Measurements from ENCODE around the gene SEC23B. TPM values are rescaled to one million over a fixed set of nuclear protein-coding genes. Genes with fewer than 3 reads are reported as not detected.

Gene SEC23B
- total and polyA plus RNA-seq, 2 experiments from 2014 or later = 27.2 to 66.6 TPM

DNA sequence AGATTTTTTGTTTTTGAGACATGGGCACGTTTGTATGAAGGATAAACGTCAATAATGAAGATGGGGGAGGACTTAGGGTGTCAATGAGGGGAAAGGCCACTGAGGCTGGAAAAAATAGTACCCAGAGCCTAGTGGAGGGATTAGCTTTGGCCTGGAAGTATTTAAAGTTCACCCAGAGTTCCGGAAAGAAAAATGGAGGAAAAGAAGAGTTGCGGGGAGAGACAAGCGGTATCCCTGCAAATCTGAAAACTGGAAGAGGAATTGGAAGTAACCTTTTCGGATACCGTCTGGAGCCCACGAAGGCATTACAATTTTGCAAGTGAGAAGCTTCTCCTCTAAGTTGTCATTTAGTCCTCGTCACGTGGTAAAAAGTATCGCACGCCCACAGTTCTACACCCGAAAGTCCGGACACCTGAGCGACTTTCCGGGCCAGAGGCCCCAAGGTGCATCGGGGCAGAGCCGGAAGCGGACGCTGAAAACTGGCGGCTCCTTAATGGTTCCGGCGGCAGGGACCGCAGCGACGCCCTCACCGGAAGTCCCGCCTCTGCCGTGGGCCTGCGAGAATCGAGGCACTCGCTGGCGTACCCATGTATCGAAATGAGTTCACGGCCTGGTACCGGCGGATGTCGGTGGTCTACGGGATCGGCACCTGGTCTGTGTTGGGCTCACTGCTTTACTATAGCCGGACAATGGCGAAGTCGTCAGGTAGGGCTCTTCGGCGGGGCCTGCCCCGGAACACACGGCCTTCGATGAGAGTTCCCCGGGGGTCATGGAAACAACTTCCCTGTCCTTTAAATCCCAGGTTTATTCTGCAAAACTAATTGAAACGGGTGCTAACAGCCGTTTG, 59.4 kb downstream of the SEC23B start, which contains the start of gene SMIM26:
Gene SMIM26 (plus strand): TSS at position 541 of the 847 bp plus-strand sequence. CDS start 47 bp downstream, at position 588.
- Histone ChIP-seq H3K36me3 (ENCODE audit: insufficient read depth) (peaks cover 6% of the 10 kb centered on the region; the same call in 1 of the 2 replicates), H3K4me3 (peak within 1 kb of the TSS; percentile 77), H3F3A (replicated peaks; ENCODE audit: low read depth) (0 out of 2 replicates have a peak, but pooled peaks cover 4% of the 10 kb centered on the region), H4K20me1 (replicated peaks; ENCODE audit: insufficient read depth) (no peaks in the 10 kb centered on the region), H3K4me1 (ENCODE audit: insufficient read depth) (peaks cover 5% of the 10 kb centered on the region), H3K4me2 (peak within 1 kb of the TSS; percentile 87), H3K27ac (ENCODE audit: low read depth) (peak within 1 kb of the TSS; percentile 90), H3K9me2 (ENCODE audit: insufficient read depth) (no peaks in the 10 kb centered on the region), H3K27me3 (ENCODE audit: insufficient read depth) (no peaks in the 10 kb centered on the region), H3K79me2 (replicated peaks; ENCODE audit: insufficient read depth) (peaks cover 15% of the 10 kb centered on the region), H2AFZ (peak within 1 kb of the TSS; percentile 79)
- H3K4me1 Mint-ChIP-seq = no peaks in the 10 kb centered on the region
- no peaks in the 10 kb centered on the region; the same call in 2 of the 3 replicates for H3K9me3 Mint-ChIP-seq
- H3K4me3 Mint-ChIP-seq = peak within 1 kb of the TSS; percentile 90
- ATAC-seq (peak; percentile 99), DNase-seq (ENCODE audit: low spot score) (peak; percentile 97)
- H3K36me3 Mint-ChIP-seq (ENCODE audit: low read depth) = peaks cover 35% of the 10 kb centered on the region
- peaks cover 5% of the 10 kb centered on the region for H3K27me3 Mint-ChIP-seq (ENCODE audit: insufficient read depth, low read depth, poor library complexity)
- TF ChIP-seq NANOG (IDR thresholded peaks at IDR 0.05; ENCODE audit: borderline replicate concordance) (no peak), ZNF114 (CRISPR knock-in tag; IDR thresholded peaks at IDR 0.05) (no peak), CREB1 (CRISPR knock-in tag; IDR thresholded peaks at IDR 0.05; ENCODE audit: low read depth) (peak; percentile 54; the same call in 1 of the 2 replicates), EZH2 (IDR thresholded peaks at IDR 0.05; ENCODE audit: low read depth, unreplicated experiment) (no peak), ZNF462 (CRISPR knock-in tag; IDR thresholded peaks at IDR 0.05) (no peak), STAT1 (IDR thresholded peaks at IDR 0.05; ENCODE audit: unreplicated experiment) (no peak), EZH2phosphoT487 (IDR thresholded peaks at IDR 0.05; ENCODE audit: unreplicated experiment) (no peak), JUNB (IDR thresholded peaks at IDR 0.05; ENCODE audit: unreplicated experiment) (no peak), ZNF331 (CRISPR knock-in tag; IDR thresholded peaks at IDR 0.05; ENCODE audit: low read depth) (no peak), POLR2AphosphoS5 (IDR thresholded peaks at IDR 0.05; ENCODE audit: low read depth) (peak; percentile 83)
- TF ChIP-seq, protein P1, sequence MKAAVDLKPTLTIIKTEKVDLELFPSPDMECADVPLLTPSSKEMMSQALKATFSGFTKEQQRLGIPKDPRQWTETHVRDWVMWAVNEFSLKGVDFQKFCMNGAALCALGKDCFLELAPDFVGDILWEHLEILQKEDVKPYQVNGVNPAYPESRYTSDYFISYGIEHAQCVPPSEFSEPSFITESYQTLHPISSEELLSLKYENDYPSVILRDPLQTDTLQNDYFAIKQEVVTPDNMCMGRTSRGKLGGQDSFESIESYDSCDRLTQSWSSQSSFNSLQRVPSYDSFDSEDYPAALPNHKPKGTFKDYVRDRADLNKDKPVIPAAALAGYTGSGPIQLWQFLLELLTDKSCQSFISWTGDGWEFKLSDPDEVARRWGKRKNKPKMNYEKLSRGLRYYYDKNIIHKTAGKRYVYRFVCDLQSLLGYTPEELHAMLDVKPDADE (IDR thresholded peaks at IDR 0.05) = peak; percentile 69
- TF ChIP-seq, protein P2, sequence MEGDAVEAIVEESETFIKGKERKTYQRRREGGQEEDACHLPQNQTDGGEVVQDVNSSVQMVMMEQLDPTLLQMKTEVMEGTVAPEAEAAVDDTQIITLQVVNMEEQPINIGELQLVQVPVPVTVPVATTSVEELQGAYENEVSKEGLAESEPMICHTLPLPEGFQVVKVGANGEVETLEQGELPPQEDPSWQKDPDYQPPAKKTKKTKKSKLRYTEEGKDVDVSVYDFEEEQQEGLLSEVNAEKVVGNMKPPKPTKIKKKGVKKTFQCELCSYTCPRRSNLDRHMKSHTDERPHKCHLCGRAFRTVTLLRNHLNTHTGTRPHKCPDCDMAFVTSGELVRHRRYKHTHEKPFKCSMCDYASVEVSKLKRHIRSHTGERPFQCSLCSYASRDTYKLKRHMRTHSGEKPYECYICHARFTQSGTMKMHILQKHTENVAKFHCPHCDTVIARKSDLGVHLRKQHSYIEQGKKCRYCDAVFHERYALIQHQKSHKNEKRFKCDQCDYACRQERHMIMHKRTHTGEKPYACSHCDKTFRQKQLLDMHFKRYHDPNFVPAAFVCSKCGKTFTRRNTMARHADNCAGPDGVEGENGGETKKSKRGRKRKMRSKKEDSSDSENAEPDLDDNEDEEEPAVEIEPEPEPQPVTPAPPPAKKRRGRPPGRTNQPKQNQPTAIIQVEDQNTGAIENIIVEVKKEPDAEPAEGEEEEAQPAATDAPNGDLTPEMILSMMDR (conservative IDR thresholded peaks at IDR 0.05; ENCODE audit: low read depth in 2 of 2) = no peak
- TF ChIP-seq, protein P3, sequence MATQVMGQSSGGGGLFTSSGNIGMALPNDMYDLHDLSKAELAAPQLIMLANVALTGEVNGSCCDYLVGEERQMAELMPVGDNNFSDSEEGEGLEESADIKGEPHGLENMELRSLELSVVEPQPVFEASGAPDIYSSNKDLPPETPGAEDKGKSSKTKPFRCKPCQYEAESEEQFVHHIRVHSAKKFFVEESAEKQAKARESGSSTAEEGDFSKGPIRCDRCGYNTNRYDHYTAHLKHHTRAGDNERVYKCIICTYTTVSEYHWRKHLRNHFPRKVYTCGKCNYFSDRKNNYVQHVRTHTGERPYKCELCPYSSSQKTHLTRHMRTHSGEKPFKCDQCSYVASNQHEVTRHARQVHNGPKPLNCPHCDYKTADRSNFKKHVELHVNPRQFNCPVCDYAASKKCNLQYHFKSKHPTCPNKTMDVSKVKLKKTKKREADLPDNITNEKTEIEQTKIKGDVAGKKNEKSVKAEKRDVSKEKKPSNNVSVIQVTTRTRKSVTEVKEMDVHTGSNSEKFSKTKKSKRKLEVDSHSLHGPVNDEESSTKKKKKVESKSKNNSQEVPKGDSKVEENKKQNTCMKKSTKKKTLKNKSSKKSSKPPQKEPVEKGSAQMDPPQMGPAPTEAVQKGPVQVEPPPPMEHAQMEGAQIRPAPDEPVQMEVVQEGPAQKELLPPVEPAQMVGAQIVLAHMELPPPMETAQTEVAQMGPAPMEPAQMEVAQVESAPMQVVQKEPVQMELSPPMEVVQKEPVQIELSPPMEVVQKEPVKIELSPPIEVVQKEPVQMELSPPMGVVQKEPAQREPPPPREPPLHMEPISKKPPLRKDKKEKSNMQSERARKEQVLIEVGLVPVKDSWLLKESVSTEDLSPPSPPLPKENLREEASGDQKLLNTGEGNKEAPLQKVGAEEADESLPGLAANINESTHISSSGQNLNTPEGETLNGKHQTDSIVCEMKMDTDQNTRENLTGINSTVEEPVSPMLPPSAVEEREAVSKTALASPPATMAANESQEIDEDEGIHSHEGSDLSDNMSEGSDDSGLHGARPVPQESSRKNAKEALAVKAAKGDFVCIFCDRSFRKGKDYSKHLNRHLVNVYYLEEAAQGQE (IDR thresholded peaks at IDR 0.05; ENCODE audit: unreplicated experiment) = no peak
- peak within 1 kb of the TSS; percentile 99 for H3K27ac Mint-ChIP-seq

Data from GM23338 (cell line).